GM21423 (cell line): Measurements from ENCODE around the gene TOX2.

ENCODE experiments used
- ATAC-seq: cut with Tn5 transposase; IDR thresholded peaks from one replicate; pipeline ENCODE4 v1.9.1; 2021; ENCODE audit warnings: mild to moderate bottlenecking, moderate library complexity; ENCODE audit not compliant: unreplicated experiment

Gene TOX2

GRCh38 chr20:43955750-43956191 is 41.1 kb downstream of the TOX2 start:
- ATAC-seq, result no peak

GRCh38 chr20:43957392-43957791 is 42.7 kb downstream of the TOX2 start:
- ATAC-seq, result no peak

- ATAC-seq, result no peak
Observed at GRCh38 chr20:43958626-43959025, 44.0 kb downstream of the TOX2 start.

GRCh38 chr20:43959079-43959919 is 44.6 kb downstream of the TOX2 start:
- no peak for ATAC-seq

- ATAC-seq, result no peak
Observed at GRCh38 chr20:43959920-43960227, 45.2 kb downstream of the TOX2 start.

GRCh38 chr20:43960231-43960630 is 45.6 kb downstream of the TOX2 start:
- ATAC-seq, result no peak

GRCh38 chr20:43961116-43961515 is 46.5 kb downstream of the TOX2 start:
- no peak for ATAC-seq

- no peak for ATAC-seq
Observed at GRCh38 chr20:43961541-43962471, 47.2 kb downstream of the TOX2 start.

GRCh38 chr20:43962530-43962929 is 47.9 kb downstream of the TOX2 start:
- no peak for ATAC-seq

- no peak for ATAC-seq
Observed at GRCh38 chr20:43963233-43963632, 48.6 kb downstream of the TOX2 start.

GRCh38 chr20:43963872-43964791 is 49.5 kb downstream of the TOX2 start:
- ATAC-seq, result peak; percentile 56

GRCh38 chr20:43968341-43969000 is 53.8 kb downstream of the TOX2 start:
- ATAC-seq, result no peak

- no peak for ATAC-seq
Observed at GRCh38 chr20:43969028-43969447, 54.4 kb downstream of the TOX2 start.

GRCh38 chr20:43969501-43970182 is 55.0 kb downstream of the TOX2 start:
- ATAC-seq, result no peak

GRCh38 chr20:43971267-43971666 is 56.6 kb downstream of the TOX2 start:
- ATAC-seq, result no peak

- ATAC-seq, result no peak
Observed at GRCh38 chr20:43972051-43972450, 57.4 kb downstream of the TOX2 start.

- ATAC-seq, result no peak
Observed at GRCh38 chr20:43972692-43973091, 58.0 kb downstream of the TOX2 start.

- no peak for ATAC-seq
Observed at GRCh38 chr20:43973231-43973630, 58.6 kb downstream of the TOX2 start.

- no peak for ATAC-seq
Observed at GRCh38 chr20:43973671-43974450, 59.2 kb downstream of the TOX2 start.
